ENCODE data around the gene CLDN14. TPM values are rescaled to one million over a fixed set of nuclear protein-coding genes. Genes with fewer than 3 reads are reported as not detected.

The CLDN14 gene
- total RNA-seq, 3 donors from 2014 or later: not detected

GRCh38 chr21:36489103-36489775, 9.3 kb upstream of the CLDN14 start:
- H3K9me3 ChIP-seq: no peaks in the 10 kb centered on the region
- intact Hi-C loops (cut with DNase I; ENCODE audit: low total_unique reads): no loop called here
- H3K27ac ChIP-seq: no peak overlapping the region
- DNase-seq (ENCODE audit: low spot score in 2 of 2): no peak
- no peaks in the 10 kb centered on the region for H3K36me3 ChIP-seq
- H3K27me3 ChIP-seq: no peaks in the 10 kb centered on the region
- H3K4me3 ChIP-seq: no peak overlapping the region
- no peak for TF ChIP-seq CTCF (IDR thresholded peaks at IDR 0.05)
- no peak for TF ChIP-seq POLR2A (IDR thresholded peaks at IDR 0.05)
- TF ChIP-seq POLR2AphosphoS5 (IDR thresholded peaks at IDR 0.05): no peak
- no peaks in the 10 kb centered on the region for H3K4me1 ChIP-seq

- intact Hi-C loops (cut with DNase I; ENCODE audit: low total_unique reads): no loop called here
- Histone ChIP-seq H3K27ac (no peak overlapping the region), H3K27me3 (no peaks in the 10 kb centered on the region), H3K4me3 (no peak overlapping the region), H3K36me3 (no peaks in the 10 kb centered on the region), H3K4me1 (no peaks in the 10 kb centered on the region), H3K9me3 (no peaks in the 10 kb centered on the region)
- TF ChIP-seq CTCF (IDR thresholded peaks at IDR 0.05) (no peak), POLR2AphosphoS5 (IDR thresholded peaks at IDR 0.05) (no peak), POLR2A (IDR thresholded peaks at IDR 0.05) (no peak)
- DNase-seq (ENCODE audit: low spot score in 2 of 2): peak; percentile 50 to 78
Measured at GRCh38 chr21:36487641-36488307, 7.9 kb upstream of the CLDN14 start.

- H3K4me3 ChIP-seq: no peak overlapping the region
- no peaks in the 10 kb centered on the region for H3K4me1 ChIP-seq
- no peaks in the 10 kb centered on the region for H3K36me3 ChIP-seq
- H3K27ac ChIP-seq: no peak overlapping the region
- TF ChIP-seq CTCF (IDR thresholded peaks at IDR 0.05) (no peak), POLR2AphosphoS5 (IDR thresholded peaks at IDR 0.05) (no peak), POLR2A (IDR thresholded peaks at IDR 0.05) (no peak)
- intact Hi-C loops (cut with DNase I; ENCODE audit: low total_unique reads): no loop called here
- DNase-seq (ENCODE audit: low spot score in 2 of 2): no peak
- H3K9me3 ChIP-seq: no peaks in the 10 kb centered on the region
- no peaks in the 10 kb centered on the region for H3K27me3 ChIP-seq
Measured at GRCh38 chr21:36486246-36486645, 6.3 kb upstream of the CLDN14 start.

GRCh38 chr21:36485476-36485875, 5.6 kb upstream of the CLDN14 start:
- Histone ChIP-seq H3K27me3 (no peaks in the 10 kb centered on the region), H3K9me3 (no peaks in the 10 kb centered on the region), H3K36me3 (no peaks in the 10 kb centered on the region), H3K27ac (no peak overlapping the region), H3K4me3 (no peak overlapping the region), H3K4me1 (no peaks in the 10 kb centered on the region)
- no peak for DNase-seq (ENCODE audit: low spot score in 2 of 2)
- intact Hi-C loops (cut with DNase I; ENCODE audit: low total_unique reads): no loop called here
- TF ChIP-seq POLR2AphosphoS5 (IDR thresholded peaks at IDR 0.05): no peak
- TF ChIP-seq CTCF (IDR thresholded peaks at IDR 0.05): no peak
- no peak for TF ChIP-seq POLR2A (IDR thresholded peaks at IDR 0.05)

GRCh38 chr21:36483095-36483494, 3.2 kb upstream of the CLDN14 start:
- TF ChIP-seq CTCF (IDR thresholded peaks at IDR 0.05) (no peak), POLR2AphosphoS5 (IDR thresholded peaks at IDR 0.05) (no peak), POLR2A (IDR thresholded peaks at IDR 0.05) (no peak)
- no peak for DNase-seq (ENCODE audit: low spot score in 2 of 2)
- Histone ChIP-seq H3K4me3 (no peak overlapping the region), H3K27ac (no peak overlapping the region), H3K4me1 (no peaks in the 10 kb centered on the region), H3K9me3 (no peaks in the 10 kb centered on the region), H3K27me3 (no peaks in the 10 kb centered on the region), H3K36me3 (no peaks in the 10 kb centered on the region)
- intact Hi-C loops (cut with DNase I; ENCODE audit: low total_unique reads): no loop called here
